Activated CD8-positive, alpha-beta memory T cell treated with anti-CD3 and anti-CD28 coated beads for 36 hours (primary cell): ENCODE results near the gene APOH. TPM values are rescaled to one million over a fixed set of nuclear protein-coding genes. Genes with fewer than 3 reads are reported as not detected.

Experiments
- CTCF ChIA-PET: fragments of 350-600 bp; sonication (Branson Sonifier 250); formaldehyde crosslinking; loops from one replicate; lab custom pipeline; 2021; ENCODE audit warnings: antibody characterized with exemption; lab: Charles Lee
- POLR2A ChIA-PET: fragments of 350-600 bp; sonication (Branson Sonifier 250); formaldehyde crosslinking; loops from one replicate; lab custom pipeline; 2021; ENCODE audit warnings: antibody characterized with exemption; lab: Charles Lee
- total RNA-seq, 2 experiments: library from RNA; stranded (reverse); gene quantifications; one replicate each; pipeline ENCODE4 v1.2.3, GENCODE V29; 2021

Gene APOH
- total RNA-seq, 2 experiments from 2014 or later, result not detected

DNA sequence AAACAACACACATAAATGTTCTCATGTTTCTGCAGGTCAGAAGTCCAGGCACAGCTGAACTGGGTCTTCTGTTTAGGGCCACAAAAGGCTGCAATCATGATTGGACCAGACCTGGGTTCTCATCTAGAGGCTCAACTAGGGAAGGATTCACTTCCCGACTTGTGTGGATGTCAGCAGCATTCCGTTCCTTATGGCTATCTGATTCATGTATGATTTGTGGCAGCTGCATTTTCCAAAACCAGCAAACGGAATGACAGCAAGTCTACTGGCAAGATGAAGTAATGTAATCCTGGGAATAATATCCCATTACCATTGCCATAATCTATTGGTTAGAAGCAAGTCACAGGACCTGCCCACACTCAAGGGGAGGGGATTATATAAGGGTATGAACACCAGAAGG lies 59.4 kb downstream of the APOH start:
- POLR2A ChIA-PET, result no interaction called here
- CTCF ChIA-PET, result no interaction called here

DNA sequence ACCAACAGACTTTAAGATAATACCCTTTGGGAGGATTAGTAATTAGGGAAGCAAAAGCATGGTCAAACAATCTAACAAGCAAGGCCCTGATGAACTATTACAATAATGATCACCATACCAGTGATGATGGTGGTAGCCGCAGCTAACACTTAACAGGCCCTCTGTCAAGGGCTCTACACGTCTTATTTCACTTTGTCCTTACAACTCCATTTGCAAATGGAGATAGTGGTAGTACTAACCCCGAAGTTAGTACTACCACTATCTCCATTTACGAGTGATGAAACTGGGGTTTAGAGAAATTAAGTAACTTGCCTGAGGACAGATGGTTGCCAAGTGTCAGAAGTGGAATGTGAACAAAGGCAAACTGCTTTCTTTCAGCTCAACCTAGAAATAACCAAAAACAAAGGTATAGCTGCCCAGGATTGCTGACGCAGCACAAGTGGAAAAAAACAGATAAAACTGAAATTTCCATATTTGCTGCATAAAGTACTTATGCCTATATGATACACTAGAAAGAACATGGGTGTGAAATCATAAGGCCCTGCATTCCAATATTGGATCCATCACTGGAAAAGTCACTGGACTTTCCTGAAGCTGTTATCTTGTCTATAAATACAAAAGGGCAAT lies 61.9 kb downstream of the APOH start:
- CTCF ChIA-PET, result interaction anchor here (1.6 kb wide), 1 partner anchor 873 kb away, joined by 4 read pairs; no protein-coding TSS in a partner anchor
- POLR2A ChIA-PET, result no interaction called here

GRCh38 chr17:66165537-66166123 lies 63.6 kb downstream of the APOH start:
- CTCF ChIA-PET, result interaction anchor here (1.2 kb wide), 1 partner anchor 871 kb away, joined by 4 read pairs; no protein-coding TSS in a partner anchor
- POLR2A ChIA-PET, result no interaction called here

Other genes with a start within 250 kb of the APOH start
- 1 to 10 TPM; 1.8 to 2.8 TPM for gene CEP112, start 37.3 kb downstream of the APOH start, total RNA-seq
- gene PRKCA, start 73.2 kb upstream of the APOH start, total RNA-seq, result 10 to 100 TPM; 70.3 to 73.4 TPM